Muscle layer of colon (tissue), 2 donors: ENCODE results near the gene UNCX.

Experiments
- H3K27ac ChIP-seq: one replicate; pipeline ENCODE4 v1.7.0; 2013; ENCODE audit warnings: low read depth, mild to moderate bottlenecking, low read length, moderate library complexity
- H3K27me3 ChIP-seq, 2 donors: one replicate each; pipeline ENCODE4 v1.7.0; 2013; ENCODE audit warnings: low read length in 2 of 2, mild to moderate bottlenecking in 2 of 2; ENCODE audit not compliant: insufficient read depth in 2 of 2, control insufficient read depth in 1 of 2
- H3K36me3 ChIP-seq: one replicate; pipeline ENCODE4 v1.7.0; 2013; ENCODE audit warnings: mild to moderate bottlenecking, low read length; ENCODE audit not compliant: insufficient read depth
- H3K4me1 ChIP-seq: one replicate; pipeline ENCODE4 v1.7.0; 2013; ENCODE audit warnings: mild to moderate bottlenecking, low read length; ENCODE audit not compliant: insufficient read depth
- H3K4me3 ChIP-seq, 2 donors: one replicate each; pipeline ENCODE4 v1.7.0; 2013; ENCODE audit warnings: low read length in 2 of 2, low read depth in 1 of 2, mild to moderate bottlenecking in 1 of 2, moderate library complexity in 1 of 2
- H3K9ac ChIP-seq: one replicate; pipeline ENCODE4 v1.7.0; 2013; ENCODE audit warnings: low read length
- H3K9me3 ChIP-seq: one replicate; pipeline ENCODE4 v1.7.0; 2013; ENCODE audit warnings: mild to moderate bottlenecking, low read length
- donor health status: abdominal sarcoma.
- donor health status: Adenocarcinoma of cecum.

UNCX gene

DNA sequence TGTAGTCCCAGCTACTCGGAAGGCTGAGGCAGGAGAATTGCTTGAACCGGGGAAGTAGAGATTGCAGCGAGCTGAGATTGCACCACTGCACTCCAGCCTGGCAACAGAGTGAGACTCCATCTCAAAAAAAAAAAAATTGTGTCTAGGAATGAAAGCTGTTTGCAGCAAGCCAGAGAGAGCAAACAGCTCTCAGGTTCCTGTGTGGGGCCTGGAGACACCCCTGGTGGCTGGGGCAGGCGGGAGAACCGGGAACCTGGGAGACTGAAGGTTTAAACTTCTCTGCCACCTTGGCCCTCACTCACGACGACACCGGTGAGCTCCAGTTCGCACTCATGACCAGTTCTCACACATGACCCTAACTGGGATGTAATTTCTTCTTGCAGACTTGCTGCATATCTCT, 13.2 kb upstream of the UNCX start:
- Histone ChIP-seq H3K9ac (no peak overlapping the region), H3K4me1 (no peaks in the 10 kb centered on the region), H3K27me3 (peaks cover 13 to 32% of the 10 kb centered on the region in 2 donors), H3K9me3 (no peaks in the 10 kb centered on the region), H3K36me3 (no peaks in the 10 kb centered on the region), H3K27ac (no peak overlapping the region), H3K4me3 (no peak overlapping the region)

DNA sequence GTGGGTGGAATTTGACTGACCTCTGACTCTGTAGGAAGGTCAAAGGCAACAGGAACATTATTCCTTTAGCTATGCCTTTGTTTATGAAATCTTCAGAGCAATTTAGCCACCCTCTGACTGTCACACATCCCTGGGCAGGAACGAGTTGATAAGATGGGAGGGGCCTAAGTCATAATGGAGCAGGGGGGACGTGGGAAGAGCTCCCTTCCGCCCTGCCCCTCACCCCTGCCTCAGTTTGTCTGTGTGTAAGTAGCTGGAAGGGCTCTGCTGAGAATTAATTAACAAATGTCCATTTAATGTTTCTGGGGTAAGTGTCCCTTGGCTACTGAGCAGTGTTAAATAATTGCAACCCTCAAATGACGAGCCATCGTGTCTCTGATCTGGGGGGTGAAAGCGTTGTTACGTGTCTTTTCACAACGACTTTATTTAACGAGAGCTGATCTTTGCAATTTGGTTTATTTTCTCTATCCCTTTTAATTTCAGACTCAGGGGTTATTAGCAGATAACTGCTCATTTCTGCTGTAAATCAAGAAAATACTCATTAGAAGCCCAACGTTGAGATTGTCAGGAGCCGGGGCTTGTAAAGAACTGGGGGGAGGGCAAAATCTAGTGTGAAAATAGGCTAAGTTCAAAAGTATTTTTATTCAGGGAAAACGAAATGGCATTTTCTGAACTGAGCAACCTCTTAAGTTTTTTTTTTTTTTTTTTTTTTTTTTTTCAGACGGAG, 12.5 kb upstream of the UNCX start:
- no peaks in the 10 kb centered on the region for H3K4me1 ChIP-seq
- H3K4me3 ChIP-seq = no peak overlapping the region
- H3K9ac ChIP-seq = no peak overlapping the region
- peaks cover 20 to 37% of the 10 kb centered on the region in 2 donors for H3K27me3 ChIP-seq
- H3K36me3 ChIP-seq = no peaks in the 10 kb centered on the region
- no peaks in the 10 kb centered on the region for H3K9me3 ChIP-seq
- H3K27ac ChIP-seq = no peak overlapping the region

DNA sequence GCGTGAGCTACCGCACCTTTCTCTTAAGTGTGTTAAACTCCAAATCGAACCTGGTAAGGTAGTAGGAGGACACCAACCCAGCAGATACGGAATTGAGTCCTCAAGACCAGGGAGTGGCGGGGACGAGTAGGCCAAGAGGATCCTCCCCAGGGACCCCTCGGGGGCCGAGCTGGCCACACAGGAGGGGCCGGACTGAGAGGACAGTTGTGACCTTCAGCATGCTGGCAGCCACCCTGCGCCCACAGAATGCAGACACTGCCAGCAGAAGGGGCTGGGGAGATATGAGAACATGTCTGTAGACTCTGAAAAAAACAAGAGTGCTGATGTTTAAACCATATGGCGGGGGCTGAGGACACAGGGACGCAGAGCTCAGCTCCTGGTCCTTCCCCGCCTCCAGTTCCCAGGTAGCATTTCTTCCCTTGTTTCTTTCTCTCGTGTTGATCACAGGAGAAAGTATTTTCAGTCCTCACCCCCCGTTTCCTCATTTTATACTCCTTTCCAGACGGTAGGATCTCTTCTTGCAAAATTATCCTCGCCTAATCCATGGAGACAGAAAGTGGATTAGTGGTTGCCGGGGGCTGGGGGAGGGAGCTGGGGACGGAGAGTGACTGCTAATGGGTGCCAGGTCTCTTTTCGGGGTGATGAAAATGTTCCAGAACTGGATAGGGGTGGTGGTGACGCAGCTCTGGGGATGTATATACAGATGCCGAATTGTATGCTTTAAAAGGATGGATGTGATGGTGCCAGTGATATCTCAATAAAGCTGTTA, 11.5 kb upstream of the UNCX start:
- H3K4me1 ChIP-seq = no peaks in the 10 kb centered on the region
- no peak overlapping the region for H3K4me3 ChIP-seq
- peaks cover 29 to 47% of the 10 kb centered on the region in 2 donors for H3K27me3 ChIP-seq
- no peak overlapping the region for H3K27ac ChIP-seq
- H3K36me3 ChIP-seq = no peaks in the 10 kb centered on the region
- no peak overlapping the region for H3K9ac ChIP-seq
- no peaks in the 10 kb centered on the region for H3K9me3 ChIP-seq

DNA sequence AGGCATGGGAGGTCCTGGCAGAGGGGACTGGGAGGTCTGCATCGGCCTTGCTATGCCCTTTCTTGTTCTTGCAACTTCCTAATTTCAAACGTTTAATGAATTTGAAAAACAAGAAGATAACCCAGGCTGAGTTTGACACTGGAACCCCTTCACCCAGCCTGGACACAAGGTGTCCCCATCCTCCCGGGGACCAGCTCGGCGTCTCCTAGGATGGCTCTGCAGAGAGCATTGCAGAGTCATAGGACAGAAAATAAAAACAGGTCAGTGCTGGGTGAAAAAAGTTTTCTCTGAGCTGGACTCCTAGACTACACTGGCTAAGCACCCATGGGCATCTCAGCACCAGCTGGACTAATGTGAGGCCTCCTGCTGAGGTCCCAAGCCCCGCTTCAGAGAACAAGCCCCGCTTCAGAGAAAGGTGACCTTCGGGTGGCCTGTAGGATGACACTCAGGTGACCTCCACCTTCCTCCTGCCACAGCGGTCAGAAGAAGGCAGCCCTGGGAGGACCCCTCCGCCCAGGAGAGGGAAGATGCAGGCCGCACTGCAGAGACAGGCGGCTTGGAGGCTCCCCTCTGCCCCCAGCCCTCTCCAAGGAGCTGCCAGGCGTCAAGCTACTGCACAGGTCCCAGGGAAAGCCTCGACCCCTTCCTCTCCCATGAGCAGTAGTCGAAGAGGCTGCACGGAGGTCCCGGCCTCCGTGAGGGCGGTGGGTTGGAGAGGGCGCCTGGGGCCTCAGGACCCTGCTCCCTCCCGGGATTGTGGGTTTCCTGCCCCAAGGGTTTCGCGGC, 9.3 kb upstream of the UNCX start:
- Histone ChIP-seq H3K9me3 (no peaks in the 10 kb centered on the region), H3K4me3 (no peak overlapping the region), H3K9ac (no peak overlapping the region), H3K36me3 (no peaks in the 10 kb centered on the region), H3K27ac (no peak overlapping the region), H3K27me3 (peaks cover 51 to 69% of the 10 kb centered on the region in 2 donors), H3K4me1 (no peaks in the 10 kb centered on the region)

DNA sequence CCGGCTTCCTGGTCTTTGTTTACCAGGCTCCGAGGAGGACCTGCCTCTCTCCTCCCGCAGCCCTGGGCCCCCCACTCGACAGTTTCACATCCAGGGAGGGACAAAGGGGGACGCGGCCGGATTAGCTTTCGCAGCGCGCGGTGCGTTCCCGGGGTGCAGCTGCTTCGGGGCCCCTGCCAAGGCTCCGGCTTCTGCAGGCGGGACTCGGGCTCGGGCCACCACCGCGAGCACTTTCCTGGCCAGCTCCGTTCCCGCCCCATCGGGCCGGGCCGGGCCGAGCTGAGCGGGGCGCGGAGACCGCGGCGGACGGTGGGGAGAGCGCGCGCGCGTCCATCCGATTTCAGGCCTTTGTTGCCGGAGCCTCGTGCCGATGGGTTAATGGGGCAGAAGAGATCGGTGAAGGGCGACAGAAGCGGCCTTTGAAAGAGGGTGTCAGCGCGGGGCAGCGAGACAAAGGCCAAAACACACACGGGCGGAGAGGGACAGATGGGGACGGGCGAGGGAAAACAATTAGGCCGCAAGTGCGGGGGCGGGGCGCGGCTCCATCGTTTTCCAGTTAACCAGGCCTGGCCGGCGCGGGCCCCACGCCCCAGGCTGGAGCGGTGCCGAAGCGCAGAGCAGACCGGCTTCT, 8.5 kb upstream of the UNCX start:
- no peaks in the 10 kb centered on the region for H3K9me3 ChIP-seq
- no peaks in the 10 kb centered on the region for H3K4me1 ChIP-seq
- H3K27ac ChIP-seq = no peak overlapping the region
- peaks cover 60 to 70% of the 10 kb centered on the region in 2 donors for H3K27me3 ChIP-seq
- H3K4me3 ChIP-seq = no peak overlapping the region
- H3K36me3 ChIP-seq = no peaks in the 10 kb centered on the region
- no peak overlapping the region for H3K9ac ChIP-seq

DNA sequence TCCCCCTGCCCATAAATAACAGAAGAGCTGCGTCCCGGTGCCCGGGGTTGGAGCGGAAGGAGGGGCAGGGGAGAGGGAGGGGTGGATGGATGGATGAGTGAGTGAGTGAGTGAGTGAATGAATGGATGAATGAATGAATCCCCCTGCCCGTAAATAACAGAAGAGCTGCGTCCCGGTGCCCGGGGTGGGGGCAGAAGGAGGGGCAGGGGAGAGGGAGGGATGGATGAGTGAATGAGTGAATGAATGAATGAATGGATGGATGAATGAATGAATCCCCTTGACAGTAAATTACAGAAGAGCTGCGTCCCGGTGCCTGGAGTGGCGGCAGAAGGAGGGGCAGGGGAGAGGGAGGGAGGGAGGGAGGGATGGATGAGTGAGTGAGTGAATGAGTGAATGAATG, 7.6 kb upstream of the UNCX start:
- Histone ChIP-seq H3K27ac (no peak overlapping the region), H3K4me3 (no peak overlapping the region), H3K36me3 (no peaks in the 10 kb centered on the region), H3K27me3 (peaks cover 63 to 75% of the 10 kb centered on the region in 2 donors), H3K9ac (no peak overlapping the region), H3K4me1 (no peaks in the 10 kb centered on the region), H3K9me3 (no peaks in the 10 kb centered on the region)

DNA sequence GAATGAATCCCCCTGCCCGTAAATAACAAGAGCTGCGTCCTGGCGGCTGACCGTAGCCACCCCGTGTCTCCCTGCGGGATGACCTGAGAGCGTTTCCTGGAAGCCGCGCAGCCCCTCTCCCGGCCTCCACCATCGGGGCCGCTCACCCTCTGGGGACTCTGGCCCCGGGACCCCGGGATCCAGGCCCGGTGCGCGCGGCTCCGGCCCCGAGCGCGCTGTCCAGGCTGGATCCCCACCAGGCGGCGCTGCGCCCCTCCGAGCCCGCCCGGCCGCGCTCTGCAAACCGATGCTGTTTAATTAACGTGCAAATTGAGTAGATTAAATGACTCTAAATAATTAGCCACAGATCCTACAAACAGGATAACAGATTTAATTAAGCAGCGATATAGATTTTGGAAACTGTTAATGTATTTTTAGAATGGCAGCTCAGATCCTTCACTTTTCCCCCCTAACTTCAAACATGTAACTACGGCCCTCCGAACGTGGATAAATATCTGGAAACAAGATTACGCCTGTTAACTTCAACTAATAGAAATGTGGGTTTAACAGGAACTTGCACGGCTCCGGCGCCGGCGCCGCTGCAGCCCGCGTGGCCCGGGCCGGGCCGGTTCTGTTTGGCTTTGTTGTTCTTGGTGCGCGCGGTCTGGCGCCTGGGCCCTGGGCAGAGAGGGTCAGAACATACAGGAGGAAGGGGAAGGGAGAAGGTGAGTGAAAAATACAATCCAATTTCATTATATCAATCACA, 7.1 kb upstream of the UNCX start:
- H3K4me3 ChIP-seq = no peak overlapping the region
- H3K4me1 ChIP-seq = no peaks in the 10 kb centered on the region
- H3K36me3 ChIP-seq = no peaks in the 10 kb centered on the region
- H3K9me3 ChIP-seq = no peaks in the 10 kb centered on the region
- peaks cover 65 to 78% of the 10 kb centered on the region in 2 donors for H3K27me3 ChIP-seq
- H3K9ac ChIP-seq = no peak overlapping the region
- H3K27ac ChIP-seq = no peak overlapping the region

DNA sequence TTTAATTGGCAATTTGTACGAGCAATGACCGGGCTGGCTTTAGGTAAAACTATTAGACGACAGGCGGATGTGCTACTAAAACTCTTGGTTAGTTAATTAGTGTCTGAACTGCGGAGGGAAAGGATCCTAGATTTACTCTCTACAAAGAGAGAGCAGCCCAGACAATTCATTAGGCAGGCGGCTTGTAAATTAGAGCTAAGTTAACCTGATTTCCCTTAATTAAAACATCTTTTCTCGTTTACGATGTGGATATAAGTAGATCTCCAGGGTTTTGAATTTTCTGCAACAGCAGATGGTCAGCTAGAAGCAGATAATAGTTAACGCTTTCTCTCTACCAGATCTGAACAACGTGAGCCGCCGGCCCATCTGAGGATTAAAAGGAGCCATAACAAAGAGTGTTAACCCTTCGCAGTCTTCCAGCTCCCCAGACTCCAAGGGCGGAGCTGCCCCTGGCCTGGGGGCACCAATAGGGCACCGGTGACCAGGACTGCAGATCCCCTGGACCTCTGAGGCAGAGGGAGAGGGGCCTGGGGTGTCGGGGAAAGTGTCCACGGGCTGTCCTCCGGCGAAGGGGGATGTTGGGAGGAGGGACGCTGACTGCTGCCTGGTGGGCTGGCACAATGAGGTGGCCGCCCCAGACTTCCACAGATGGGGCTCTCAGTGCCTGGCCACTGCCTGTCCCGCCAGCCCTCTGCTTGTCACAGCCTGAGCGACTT, 6.3 kb upstream of the UNCX start:
- peaks cover 73 to 86% of the 10 kb centered on the region in 2 donors for H3K27me3 ChIP-seq
- H3K36me3 ChIP-seq = no peaks in the 10 kb centered on the region
- H3K9me3 ChIP-seq = no peaks in the 10 kb centered on the region
- H3K27ac ChIP-seq = no peak overlapping the region
- no peak overlapping the region for H3K4me3 ChIP-seq
- no peaks in the 10 kb centered on the region for H3K4me1 ChIP-seq
- H3K9ac ChIP-seq = no peak overlapping the region

DNA sequence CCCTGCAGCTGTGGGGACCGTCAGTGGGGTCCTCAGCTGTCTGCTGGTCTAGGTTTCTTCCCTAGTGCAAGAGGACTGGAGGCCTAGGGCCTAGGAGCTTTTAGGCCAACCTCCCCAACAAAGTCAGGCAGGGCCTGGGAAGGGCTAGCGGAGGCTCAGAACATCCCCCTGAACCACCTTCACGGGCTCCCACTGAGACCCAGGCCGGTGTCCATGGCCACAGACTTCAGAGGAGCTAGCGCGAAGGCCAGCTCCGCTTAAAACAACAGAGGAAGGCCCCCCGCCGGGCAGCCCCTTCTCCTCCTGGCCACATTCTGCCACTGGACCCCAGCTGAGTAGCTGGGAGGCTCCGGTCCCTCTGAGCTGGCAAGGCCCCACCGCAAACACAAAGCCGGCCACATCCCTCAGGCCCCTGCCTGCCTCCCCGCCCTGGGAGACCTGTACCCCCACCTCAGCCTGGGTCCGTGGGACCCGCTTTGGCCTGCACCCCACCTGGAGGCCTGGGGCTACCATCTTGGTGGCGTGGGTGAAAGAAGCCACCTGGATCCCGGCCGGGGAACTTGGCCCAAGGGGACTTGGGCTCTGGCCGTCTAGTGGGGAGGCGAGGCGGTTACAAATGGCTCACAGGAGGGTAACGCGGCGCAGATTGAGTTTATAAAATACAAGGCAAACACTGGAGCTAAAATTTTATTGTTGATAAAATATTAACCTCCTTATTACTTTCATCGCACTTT, 5.4 kb upstream of the UNCX start:
- H3K4me3 ChIP-seq = no peak overlapping the region
- H3K4me1 ChIP-seq = no peaks in the 10 kb centered on the region
- peaks cover 78 to 89% of the 10 kb centered on the region in 2 donors for H3K27me3 ChIP-seq
- no peaks in the 10 kb centered on the region for H3K36me3 ChIP-seq
- H3K9ac ChIP-seq = no peak overlapping the region
- no peaks in the 10 kb centered on the region for H3K9me3 ChIP-seq
- H3K27ac ChIP-seq = no peak overlapping the region
